Fibroblast of mammary gland (primary cell): ENCODE data around the gene COL23A1.

Experiments used
- DNase-seq: peaks from one replicate; pipeline ENCODE4 v3.0.0-alpha.2; 2010; ENCODE audit warnings: low read depth
- H3K4me3 ChIP-seq: 2 replicates; pipeline ENCODE4 v1.5.1; 2011; ENCODE audit warnings: low read depth, mild to moderate bottlenecking, low read length, moderate library complexity; ENCODE audit not compliant: control insufficient read depth
- TF ChIP-seq, protein P1 (sequence below): conservative IDR thresholded peaks from 2 replicates; pipeline ENCODE4 v1.5.1; 2011; ENCODE audit warnings: low read depth, low read length, inconsistent platforms; ENCODE audit not compliant: control insufficient read depth, insufficient read depth

Gene COL23A1

DNA sequence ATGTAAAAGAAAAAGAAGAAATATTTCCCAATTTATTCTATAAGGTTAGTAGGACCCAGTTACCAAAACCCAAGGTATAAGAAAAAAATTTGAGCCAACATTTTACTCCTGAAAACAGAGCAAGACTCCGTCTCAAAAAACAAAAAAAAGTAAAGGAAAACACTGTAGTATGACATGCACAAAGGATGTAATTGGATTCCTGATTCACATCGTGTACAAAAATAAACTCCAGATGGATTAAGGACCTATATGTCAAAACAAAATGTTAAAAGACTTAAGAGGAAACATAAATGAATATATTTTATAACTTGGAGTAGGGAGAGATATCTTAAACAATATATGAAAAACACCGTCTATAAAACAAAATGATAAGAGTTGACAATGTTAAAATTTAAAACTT is 371.4 kb downstream of the COL23A1 start:
- no peak overlapping the region for H3K4me3 ChIP-seq
- TF ChIP-seq, protein P1, sequence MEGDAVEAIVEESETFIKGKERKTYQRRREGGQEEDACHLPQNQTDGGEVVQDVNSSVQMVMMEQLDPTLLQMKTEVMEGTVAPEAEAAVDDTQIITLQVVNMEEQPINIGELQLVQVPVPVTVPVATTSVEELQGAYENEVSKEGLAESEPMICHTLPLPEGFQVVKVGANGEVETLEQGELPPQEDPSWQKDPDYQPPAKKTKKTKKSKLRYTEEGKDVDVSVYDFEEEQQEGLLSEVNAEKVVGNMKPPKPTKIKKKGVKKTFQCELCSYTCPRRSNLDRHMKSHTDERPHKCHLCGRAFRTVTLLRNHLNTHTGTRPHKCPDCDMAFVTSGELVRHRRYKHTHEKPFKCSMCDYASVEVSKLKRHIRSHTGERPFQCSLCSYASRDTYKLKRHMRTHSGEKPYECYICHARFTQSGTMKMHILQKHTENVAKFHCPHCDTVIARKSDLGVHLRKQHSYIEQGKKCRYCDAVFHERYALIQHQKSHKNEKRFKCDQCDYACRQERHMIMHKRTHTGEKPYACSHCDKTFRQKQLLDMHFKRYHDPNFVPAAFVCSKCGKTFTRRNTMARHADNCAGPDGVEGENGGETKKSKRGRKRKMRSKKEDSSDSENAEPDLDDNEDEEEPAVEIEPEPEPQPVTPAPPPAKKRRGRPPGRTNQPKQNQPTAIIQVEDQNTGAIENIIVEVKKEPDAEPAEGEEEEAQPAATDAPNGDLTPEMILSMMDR: no peak
- no peak for DNase-seq

DNA sequence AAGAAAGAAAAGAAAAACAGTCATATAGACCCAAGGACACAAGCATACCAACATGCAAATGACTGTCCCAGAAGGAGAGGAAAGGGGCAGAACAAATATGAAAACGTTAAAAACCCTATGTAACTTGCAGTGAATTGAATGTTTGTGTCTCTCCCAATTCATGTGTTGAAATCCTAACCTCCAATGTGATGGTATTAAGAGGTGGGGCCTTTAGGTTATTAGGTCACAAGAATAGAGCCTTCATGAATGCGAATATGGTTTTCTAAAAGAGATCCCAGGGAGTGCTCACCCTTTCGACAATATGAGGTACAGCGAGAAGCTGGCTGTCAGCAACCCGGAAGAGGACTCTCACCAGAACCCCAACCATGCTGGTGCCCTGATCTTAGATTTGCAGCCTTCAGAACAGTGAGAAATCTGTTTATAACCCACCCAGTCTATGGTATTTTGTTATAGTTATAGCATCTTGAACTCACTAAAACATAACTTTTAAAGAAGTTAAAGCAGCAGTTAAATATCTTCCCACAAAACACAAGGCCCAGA is 371.9 kb downstream of the COL23A1 start:
- no peak overlapping the region for H3K4me3 ChIP-seq
- DNase-seq: no peak
- TF ChIP-seq, protein P1: no peak

DNA sequence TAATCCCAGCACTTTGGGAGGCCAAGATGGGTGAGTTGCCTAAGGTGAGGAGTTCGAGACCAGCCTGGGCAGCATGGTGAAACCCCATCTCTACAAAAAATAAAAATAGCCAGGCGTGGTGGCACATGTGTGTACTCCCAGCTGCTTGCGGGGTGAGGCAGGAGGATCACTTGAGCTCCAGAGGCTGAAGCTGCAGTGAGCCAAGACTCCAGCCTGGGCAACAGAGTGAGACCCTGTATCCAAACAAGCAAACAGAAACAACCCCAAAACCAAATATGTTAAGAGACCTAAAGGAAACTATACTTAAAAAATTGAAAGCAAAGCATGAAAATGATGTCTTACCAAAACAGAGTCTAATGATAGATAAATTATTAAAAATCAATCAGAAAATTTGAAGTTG is 373.4 kb downstream of the COL23A1 start:
- H3K4me3 ChIP-seq: no peak overlapping the region
- TF ChIP-seq, protein P1: no peak
- no peak for DNase-seq

DNA sequence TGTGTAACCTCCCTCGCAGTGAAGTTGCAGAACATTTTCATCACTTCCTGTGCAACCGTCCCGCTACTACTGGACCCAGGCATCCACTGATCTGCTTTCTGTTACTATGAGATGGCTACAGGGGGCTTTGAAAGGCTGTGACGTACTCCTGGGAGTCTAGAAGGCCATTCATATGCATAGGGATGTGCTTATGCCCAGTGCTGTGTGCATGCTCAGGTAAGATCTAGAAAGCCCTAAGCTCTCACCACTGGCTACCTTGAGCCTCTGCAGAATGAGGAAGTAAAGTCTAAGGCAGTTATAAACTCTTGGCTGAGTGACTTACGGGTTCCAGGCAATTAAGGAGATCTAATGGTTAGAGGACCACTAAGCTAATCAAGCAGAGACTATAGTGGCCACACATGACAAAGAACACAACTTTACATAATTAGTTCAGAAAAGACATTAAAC is 374.1 kb downstream of the COL23A1 start:
- TF ChIP-seq, protein P1: no peak
- no peak for DNase-seq
- H3K4me3 ChIP-seq: no peak overlapping the region

DNA sequence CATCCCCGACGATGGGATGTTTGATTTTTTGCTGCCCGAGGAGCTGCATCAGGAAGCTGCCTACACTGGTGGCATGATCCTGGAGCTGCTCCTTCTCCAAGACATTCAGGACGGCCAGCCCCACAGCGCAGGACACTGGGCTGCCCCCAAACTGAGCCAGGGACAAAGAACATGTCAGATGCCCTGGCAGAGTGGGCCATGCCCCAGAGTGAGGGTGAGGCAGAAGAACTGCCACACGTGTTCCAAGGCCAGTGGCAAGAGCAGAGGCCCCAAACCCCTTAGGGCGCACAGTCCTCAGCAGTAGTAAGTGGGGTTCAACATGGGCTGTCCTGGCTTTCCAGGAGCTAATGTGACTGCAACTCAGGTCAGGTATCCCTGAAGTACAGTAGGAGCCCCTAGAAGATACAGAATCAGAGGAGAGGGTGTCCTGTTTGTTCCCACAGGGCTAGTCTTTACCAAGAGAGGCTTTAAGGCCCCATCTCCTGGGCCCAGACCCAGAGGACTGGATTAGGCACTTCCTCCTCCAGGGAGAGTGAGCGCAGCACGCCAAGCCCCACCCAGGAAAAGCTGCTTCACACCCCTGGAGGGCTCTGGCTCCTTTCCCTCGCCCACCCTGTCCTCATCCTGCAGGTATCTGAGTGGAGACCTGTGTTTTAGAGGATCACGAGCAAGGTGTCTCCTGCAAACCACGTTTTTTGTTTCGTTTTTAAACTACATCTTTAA is 374.8 kb downstream of the COL23A1 start:
- DNase-seq: no peak
- TF ChIP-seq, protein P1: no peak
- no peak overlapping the region for H3K4me3 ChIP-seq

DNA sequence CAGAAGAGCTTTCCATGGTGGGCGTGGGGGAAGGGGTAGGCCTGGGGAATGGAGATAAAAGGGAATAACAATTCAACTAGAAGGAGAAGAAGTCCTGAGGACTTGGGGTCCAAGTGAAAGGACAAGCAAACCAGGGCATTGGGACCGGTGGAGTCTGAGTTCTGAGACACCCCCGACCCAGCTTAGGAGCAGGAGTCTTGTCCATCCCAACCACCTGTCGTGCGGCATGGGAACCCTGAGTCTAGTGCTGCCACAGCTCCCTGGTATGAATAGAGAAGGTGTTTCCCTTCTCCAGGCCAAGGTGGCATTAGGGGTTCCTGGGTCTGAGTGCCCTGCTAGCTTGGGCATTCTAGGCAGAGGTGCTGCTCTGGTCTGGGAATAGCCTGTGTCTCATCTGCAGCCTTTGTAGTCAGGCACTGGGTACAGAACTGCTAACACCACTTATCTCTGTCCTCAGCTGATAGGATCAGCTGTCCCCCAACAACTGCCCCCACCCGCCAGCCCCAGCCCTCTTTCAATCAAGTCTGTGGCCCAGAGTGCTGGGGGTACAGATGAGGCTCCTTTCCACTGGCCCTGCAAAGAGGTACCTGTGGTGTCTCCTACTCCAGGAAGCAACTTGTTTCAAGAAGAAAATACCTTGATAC is 375.9 kb downstream of the COL23A1 start:
- no peak overlapping the region for H3K4me3 ChIP-seq
- no peak for DNase-seq
- TF ChIP-seq, protein P1: no peak
